HepG2 (cell line): ENCODE data around the gene ANKS3. TPM values are rescaled to one million over a fixed set of nuclear protein-coding genes. Genes with fewer than 3 reads are reported as not detected.

Source experiments
- CENPX ChIP-seq: sonication (generic); formaldehyde crosslinking; IDR thresholded peaks from 2 replicates; pipeline ENCODE4 v1.9.0; 2021; ENCODE audit warnings: mild to moderate bottlenecking, missing genetic modification reagents, moderate library complexity
- DR1 ChIP-seq: sonication (generic); formaldehyde crosslinking; IDR thresholded peaks from 2 replicates; pipeline ENCODE4 v1.8.0; 2021; ENCODE audit warnings: mild to moderate bottlenecking, missing genetic modification reagents, inconsistent platforms
- HES4 ChIP-seq: sonication (generic); formaldehyde crosslinking; IDR thresholded peaks from 2 replicates; pipeline ENCODE4 v1.9.0; 2021; ENCODE audit warnings: mild to moderate bottlenecking, missing genetic modification reagents, borderline replicate concordance
- MAFG ChIP-seq: sonication (generic); formaldehyde crosslinking; IDR thresholded peaks from 2 replicates; pipeline ENCODE4 v1.5.1; 2020; ENCODE audit warnings: mild to moderate bottlenecking, missing genetic modification reagents
- ZEB1 ChIP-seq: IDR thresholded peaks from 2 replicates; pipeline ENCODE4 v1.6.1; 2012; ENCODE audit warnings: mild to moderate bottlenecking, low read depth, inconsistent platforms; ENCODE audit not compliant: insufficient replicate concordance
- ZNF510 ChIP-seq: sonication (generic); formaldehyde crosslinking; IDR thresholded peaks from 2 replicates; pipeline ENCODE4 v1.4.0; 2020; ENCODE audit warnings: low read depth, mild to moderate bottlenecking, missing genetic modification reagents
- ZNF563 ChIP-seq: sonication (generic); formaldehyde crosslinking; IDR thresholded peaks from 2 replicates; pipeline ENCODE4 v1.8.0; 2022; ENCODE audit warnings: mild to moderate bottlenecking, moderate library complexity, missing genetic modification reagents
- ZNF614 ChIP-seq: IDR thresholded peaks from 2 replicates; pipeline ENCODE4 v1.6.1; 2018; ENCODE audit warnings: missing biosample characterization, missing genetic modification reagents, inconsistent platforms, borderline replicate concordance
- ZNF775 ChIP-seq: sonication (generic); formaldehyde crosslinking; IDR thresholded peaks from 2 replicates; pipeline ENCODE4 v1.4.0; 2020; ENCODE audit warnings: missing genetic modification reagents, mild to moderate bottlenecking, moderate library complexity, borderline replicate concordance
- ZSCAN31 ChIP-seq: sonication (generic); formaldehyde crosslinking; IDR thresholded peaks from 2 replicates; pipeline ENCODE4 v1.5.0; 2020; ENCODE audit warnings: low read depth, mild to moderate bottlenecking, missing genetic modification reagents
- polyA plus RNA-seq, 8 experiments: library from polyadenylated mRNA; depleted of rRNA in 3 of 8; stranded (reverse) in 7 of 8; unstranded in 1 of 8; fragments of >200 nt; fragmentation: Illumina TruSeq in 4 of 8; extraction: Trizol in 4 of 8; gene quantifications; 2 replicates each; pipeline versions ENCODE4 v1.2.1 to v1.2.3, GENCODE V29; 2011 to 2016; ENCODE audit warnings: low read depth in 4 of 8, missing spikeins in 1 of 8, mixed read lengths in 1 of 8; ENCODE audit not compliant: insufficient read depth in 1 of 8
- total RNA-seq, 5 experiments: library from RNA; depleted of rRNA; stranded (reverse); fragments of >200 nt; fragmentation: Illumina TruSeq; extraction: Trizol; gene quantifications; 2 replicates each; pipeline ENCODE4 v1.2.3, GENCODE V29; 2016; ENCODE audit warnings: low read depth in 1 of 5
- TF ChIP-seq, protein P1 (sequence below): sonication (generic); formaldehyde crosslinking; IDR thresholded peaks from 2 replicates; pipeline ENCODE4 v1.4.0; 2020; ENCODE audit warnings: missing genetic modification reagents, mild to moderate bottlenecking, borderline replicate concordance
- TF ChIP-seq, protein P2 (sequence below): sonication (generic); formaldehyde crosslinking; IDR thresholded peaks from 2 replicates; pipeline ENCODE4 v1.8.0; 2022; ENCODE audit warnings: mild to moderate bottlenecking, missing genetic modification reagents, borderline replicate concordance
- TF ChIP-seq, protein P3 (sequence below): IDR thresholded peaks from 2 replicates; pipeline ENCODE4 v1.6.1; 2018; ENCODE audit warnings: missing genetic modification reagents, mild to moderate bottlenecking, missing compliant biosample characterization
- TF ChIP-seq, protein P4 (sequence below): sonication (generic); formaldehyde crosslinking; IDR thresholded peaks from 2 replicates; pipeline ENCODE4 v1.8.1; 2023; ENCODE audit warnings: mild to moderate bottlenecking, missing genetic modification reagents
- TF ChIP-seq, protein P5 (sequence below): IDR thresholded peaks from 2 replicates; pipeline ENCODE4 v1.6.1; 2016
- TF ChIP-seq, protein P6 (sequence below): sonication (generic); formaldehyde crosslinking; IDR thresholded peaks from 2 replicates; pipeline ENCODE4 v1.8.0; 2022; ENCODE audit warnings: missing genetic modification reagents, mild to moderate bottlenecking, borderline replicate concordance
- TF ChIP-seq, protein P7 (sequence below): sonication (generic); formaldehyde crosslinking; IDR thresholded peaks from 2 replicates; pipeline ENCODE4 v1.5.1; 2020; ENCODE audit warnings: missing genetic modification reagents, mild to moderate bottlenecking, borderline replicate concordance

ANKS3 gene
- total and polyA plus RNA-seq, 2 of the 13 experiments (the other 11 are each of a cell fraction or from before 2014, with no cell fraction given): 11.4 to 15.9 TPM

DNA sequence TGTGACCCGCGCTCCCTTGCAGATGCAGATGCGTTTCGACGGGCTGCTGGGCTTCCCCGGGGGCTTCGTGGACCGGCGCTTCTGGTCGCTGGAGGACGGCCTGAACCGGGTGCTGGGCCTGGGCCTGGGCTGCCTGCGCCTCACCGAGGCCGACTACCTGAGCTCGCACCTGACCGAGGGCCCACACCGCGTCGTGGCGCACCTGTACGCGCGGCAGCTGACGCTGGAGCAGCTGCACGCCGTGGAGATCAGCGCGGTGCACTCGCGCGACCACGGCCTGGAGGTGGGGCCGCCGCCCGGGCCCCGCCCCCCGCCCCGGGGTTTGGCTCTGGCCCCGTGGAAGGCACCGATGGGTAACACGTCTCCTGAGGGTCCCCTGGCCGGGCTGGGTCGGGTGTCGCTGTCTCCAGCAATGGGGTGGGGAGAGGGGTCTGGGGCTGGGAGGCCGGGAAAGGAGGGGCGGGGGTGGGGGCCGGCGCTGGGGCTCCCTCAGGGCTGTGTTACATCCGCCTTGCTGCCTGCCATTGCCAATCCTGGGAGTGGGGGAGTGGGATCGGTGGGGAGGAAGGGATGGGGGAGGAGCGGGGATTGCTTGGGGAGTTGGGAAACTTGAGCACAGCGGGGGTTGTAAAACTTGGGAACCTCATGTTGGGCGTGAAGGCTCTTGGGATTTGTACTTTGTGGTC lies 40.0 kb downstream of the ANKS3 start (continued):
- TF ChIP-seq ZSCAN31 (CRISPR knock-in tag): no peak
- TF ChIP-seq, protein P1, sequence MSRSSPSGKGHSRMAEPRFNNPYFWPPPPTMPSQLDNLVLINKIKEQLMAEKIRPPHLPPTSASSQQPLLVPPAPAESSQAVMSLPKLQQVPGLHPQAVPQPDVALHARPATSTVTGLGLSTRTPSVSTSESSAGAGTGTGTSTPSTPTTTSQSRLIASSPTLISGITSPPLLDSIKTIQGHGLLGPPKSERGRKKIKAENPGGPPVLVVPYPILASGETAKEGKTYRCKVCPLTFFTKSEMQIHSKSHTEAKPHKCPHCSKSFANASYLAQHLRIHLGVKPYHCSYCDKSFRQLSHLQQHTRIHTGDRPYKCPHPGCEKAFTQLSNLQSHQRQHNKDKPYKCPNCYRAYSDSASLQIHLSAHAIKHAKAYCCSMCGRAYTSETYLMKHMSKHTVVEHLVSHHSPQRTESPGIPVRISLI (CRISPR knock-in tag): no peak
- TF ChIP-seq, protein P2, sequence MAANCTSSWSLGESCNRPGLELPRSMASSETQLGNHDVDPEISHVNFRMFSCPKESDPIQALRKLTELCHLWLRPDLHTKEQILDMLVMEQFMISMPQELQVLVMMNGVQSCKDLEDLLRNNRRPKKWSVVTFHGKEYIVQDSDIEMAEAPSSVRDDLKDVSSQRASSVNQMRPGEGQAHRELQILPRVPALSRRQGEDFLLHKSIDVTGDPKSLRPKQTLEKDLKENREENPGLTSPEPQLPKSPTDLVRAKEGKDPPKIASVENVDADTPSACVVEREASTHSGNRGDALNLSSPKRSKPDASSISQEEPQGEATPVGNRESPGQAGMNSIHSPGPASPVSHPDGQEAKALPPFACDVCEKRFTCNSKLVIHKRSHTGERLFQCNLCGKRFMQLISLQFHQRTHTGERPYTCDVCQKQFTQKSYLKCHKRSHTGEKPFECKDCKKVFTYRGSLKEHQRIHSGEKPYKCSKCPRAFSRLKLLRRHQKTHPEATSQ (CRISPR knock-in tag): no peak
- TF ChIP-seq, protein P3, sequence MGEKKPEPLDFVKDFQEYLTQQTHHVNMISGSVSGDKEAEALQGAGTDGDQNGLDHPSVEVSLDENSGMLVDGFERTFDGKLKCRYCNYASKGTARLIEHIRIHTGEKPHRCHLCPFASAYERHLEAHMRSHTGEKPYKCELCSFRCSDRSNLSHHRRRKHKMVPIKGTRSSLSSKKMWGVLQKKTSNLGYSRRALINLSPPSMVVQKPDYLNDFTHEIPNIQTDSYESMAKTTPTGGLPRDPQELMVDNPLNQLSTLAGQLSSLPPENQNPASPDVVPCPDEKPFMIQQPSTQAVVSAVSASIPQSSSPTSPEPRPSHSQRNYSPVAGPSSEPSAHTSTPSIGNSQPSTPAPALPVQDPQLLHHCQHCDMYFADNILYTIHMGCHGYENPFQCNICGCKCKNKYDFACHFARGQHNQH (CRISPR knock-in tag): no peak
- TF ChIP-seq HES4 (CRISPR knock-in tag): peak; percentile 71; the same call in 1 of the 2 replicates
- TF ChIP-seq, protein P4, sequence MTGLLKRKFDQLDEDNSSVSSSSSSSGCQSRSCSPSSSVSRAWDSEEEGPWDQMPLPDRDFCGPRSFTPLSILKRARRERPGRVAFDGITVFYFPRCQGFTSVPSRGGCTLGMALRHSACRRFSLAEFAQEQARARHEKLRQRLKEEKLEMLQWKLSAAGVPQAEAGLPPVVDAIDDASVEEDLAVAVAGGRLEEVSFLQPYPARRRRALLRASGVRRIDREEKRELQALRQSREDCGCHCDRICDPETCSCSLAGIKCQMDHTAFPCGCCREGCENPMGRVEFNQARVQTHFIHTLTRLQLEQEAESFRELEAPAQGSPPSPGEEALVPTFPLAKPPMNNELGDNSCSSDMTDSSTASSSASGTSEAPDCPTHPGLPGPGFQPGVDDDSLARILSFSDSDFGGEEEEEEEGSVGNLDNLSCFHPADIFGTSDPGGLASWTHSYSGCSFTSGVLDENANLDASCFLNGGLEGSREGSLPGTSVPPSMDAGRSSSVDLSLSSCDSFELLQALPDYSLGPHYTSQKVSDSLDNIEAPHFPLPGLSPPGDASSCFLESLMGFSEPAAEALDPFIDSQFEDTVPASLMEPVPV (CRISPR knock-in tag): no peak
- no peak for TF ChIP-seq ZNF614 (CRISPR knock-in tag)
- TF ChIP-seq, protein P5, sequence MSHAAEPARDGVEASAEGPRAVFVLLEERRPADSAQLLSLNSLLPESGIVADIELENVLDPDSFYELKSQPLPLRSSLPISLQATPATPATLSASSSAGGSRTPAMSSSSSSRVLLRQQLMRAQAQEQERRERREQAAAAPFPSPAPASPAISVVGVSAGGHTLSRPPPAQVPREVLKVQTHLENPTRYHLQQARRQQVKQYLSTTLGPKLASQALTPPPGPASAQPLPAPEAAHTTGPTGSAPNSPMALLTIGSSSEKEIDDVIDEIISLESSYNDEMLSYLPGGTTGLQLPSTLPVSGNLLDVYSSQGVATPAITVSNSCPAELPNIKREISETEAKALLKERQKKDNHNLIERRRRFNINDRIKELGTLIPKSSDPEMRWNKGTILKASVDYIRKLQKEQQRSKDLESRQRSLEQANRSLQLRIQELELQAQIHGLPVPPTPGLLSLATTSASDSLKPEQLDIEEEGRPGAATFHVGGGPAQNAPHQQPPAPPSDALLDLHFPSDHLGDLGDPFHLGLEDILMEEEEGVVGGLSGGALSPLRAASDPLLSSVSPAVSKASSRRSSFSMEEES (CRISPR knock-in tag): no peak
- 0 out of 2 replicates have a peak, but pooled peaks have one; percentile 11 for TF ChIP-seq MAFG (CRISPR knock-in tag)
- TF ChIP-seq ZNF563 (CRISPR knock-in tag): peak; percentile 37; the same call in 1 of the 2 replicates
- TF ChIP-seq, protein P6, sequence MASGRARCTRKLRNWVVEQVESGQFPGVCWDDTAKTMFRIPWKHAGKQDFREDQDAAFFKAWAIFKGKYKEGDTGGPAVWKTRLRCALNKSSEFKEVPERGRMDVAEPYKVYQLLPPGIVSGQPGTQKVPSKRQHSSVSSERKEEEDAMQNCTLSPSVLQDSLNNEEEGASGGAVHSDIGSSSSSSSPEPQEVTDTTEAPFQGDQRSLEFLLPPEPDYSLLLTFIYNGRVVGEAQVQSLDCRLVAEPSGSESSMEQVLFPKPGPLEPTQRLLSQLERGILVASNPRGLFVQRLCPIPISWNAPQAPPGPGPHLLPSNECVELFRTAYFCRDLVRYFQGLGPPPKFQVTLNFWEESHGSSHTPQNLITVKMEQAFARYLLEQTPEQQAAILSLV (CRISPR knock-in tag): 0 out of 2 replicates have a peak, but pooled peaks have one; percentile 42
- no peak for TF ChIP-seq ZNF510 (CRISPR knock-in tag)
- no peak for TF ChIP-seq CENPX
- TF ChIP-seq DR1 (CRISPR knock-in tag): no peak
- TF ChIP-seq ZNF775 (CRISPR knock-in tag): no peak
- no peak for TF ChIP-seq ZEB1
- TF ChIP-seq, protein P7, sequence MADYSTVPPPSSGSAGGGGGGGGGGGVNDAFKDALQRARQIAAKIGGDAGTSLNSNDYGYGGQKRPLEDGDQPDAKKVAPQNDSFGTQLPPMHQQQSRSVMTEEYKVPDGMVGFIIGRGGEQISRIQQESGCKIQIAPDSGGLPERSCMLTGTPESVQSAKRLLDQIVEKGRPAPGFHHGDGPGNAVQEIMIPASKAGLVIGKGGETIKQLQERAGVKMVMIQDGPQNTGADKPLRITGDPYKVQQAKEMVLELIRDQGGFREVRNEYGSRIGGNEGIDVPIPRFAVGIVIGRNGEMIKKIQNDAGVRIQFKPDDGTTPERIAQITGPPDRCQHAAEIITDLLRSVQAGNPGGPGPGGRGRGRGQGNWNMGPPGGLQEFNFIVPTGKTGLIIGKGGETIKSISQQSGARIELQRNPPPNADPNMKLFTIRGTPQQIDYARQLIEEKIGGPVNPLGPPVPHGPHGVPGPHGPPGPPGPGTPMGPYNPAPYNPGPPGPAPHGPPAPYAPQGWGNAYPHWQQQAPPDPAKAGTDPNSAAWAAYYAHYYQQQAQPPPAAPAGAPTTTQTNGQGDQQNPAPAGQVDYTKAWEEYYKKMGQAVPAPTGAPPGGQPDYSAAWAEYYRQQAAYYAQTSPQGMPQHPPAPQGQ: no peak
- TF ChIP-seq, all 625 proteins: peak for 43
